ENCODE measurements around the gene RPL35.

Gene RPL35

DNA sequence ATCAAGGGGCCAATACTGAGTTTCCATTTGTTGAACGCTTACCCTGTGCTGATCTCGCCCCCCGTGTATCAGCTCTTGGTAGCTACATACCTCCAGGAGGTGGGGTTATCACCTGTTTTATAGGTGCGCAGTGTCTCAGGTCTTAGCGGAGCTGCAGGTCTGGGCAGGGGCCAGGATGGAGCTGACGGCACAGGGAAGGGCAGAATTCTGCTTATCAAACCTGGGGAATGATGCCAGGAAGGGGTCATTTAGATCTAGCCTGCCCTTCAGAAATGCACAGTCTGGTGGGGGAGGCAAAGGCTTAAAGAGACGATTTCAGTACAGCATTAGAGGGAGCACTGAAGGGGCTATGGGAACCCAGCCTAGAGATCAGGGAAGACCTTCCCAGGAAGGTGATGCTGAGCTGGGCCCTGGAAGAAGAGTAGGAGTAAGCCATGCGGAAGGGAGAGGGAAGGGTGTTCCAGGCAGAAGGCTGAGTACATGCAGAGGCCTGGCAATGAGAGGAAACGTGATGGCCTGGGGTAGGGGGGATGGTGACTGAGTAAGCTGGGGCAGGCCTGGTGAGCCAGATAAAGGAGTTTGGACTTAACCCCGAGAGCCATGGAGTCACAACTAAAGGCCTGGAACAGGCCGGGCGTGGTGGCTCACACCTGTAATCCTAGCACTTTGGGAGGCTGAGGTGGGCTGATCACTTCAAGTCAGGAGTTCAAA is 53.4 kb downstream of the RPL35 start:
- no peak for DNase-seq (ENCODE audit: low spot score)
- TF ChIP-seq, protein P1, sequence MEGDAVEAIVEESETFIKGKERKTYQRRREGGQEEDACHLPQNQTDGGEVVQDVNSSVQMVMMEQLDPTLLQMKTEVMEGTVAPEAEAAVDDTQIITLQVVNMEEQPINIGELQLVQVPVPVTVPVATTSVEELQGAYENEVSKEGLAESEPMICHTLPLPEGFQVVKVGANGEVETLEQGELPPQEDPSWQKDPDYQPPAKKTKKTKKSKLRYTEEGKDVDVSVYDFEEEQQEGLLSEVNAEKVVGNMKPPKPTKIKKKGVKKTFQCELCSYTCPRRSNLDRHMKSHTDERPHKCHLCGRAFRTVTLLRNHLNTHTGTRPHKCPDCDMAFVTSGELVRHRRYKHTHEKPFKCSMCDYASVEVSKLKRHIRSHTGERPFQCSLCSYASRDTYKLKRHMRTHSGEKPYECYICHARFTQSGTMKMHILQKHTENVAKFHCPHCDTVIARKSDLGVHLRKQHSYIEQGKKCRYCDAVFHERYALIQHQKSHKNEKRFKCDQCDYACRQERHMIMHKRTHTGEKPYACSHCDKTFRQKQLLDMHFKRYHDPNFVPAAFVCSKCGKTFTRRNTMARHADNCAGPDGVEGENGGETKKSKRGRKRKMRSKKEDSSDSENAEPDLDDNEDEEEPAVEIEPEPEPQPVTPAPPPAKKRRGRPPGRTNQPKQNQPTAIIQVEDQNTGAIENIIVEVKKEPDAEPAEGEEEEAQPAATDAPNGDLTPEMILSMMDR (IDR thresholded peaks at IDR 0.05; ENCODE audit: extremely low read depth, missing control alignments) = no peak
